Hepatocyte (in vitro differentiated cells): ENCODE measurements around the gene TOR1AIP1.

Experiments
- CTCF ChIP-seq: fragments of 200-600 bp; sonication (generic); IDR thresholded peaks from 2 replicates; pipeline ENCODE4 v1.5.1; 2016; ENCODE audit warnings: antibody characterized with exemption, mild to moderate bottlenecking; ENCODE audit not compliant: poor library complexity
- EZH2 ChIP-seq: fragments of 200-600 bp; sonication (generic); IDR thresholded peaks from 2 replicates; pipeline ENCODE4 v1.6.1; 2016; ENCODE audit warnings: antibody characterized with exemption, mild to moderate bottlenecking, borderline replicate concordance

GRCh38 chr1:179889589-179889988, 7.5 kb downstream of the TOR1AIP1 start:
- TF ChIP-seq CTCF (no peak), EZH2 (no peak)
